ENCODE data around the gene PARD3.

Gene PARD3

GRCh38 chr10:34606890-34607289 lies 208.2 kb downstream of the PARD3 start:
- no peak for DNase-seq

DNA sequence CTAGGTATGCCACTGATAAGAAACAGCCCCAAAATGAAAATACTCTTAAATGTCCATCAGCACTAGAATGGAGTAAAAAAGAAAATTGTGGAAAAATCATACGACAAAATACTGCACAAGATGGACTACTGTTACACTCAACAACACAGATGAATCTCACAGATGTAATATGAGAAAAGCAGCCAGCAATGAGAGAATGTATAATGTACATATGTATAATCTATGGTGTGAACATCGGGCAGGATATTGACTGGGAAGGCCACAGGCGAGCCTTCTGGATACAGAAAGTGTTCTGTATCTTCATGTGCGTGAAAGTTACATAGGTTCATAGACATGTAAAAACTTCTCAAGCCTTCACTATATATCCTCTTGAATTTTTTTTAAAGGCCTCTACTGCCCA lies 212.6 kb downstream of the PARD3 start:
- DNase-seq = no peak

- no peak for DNase-seq
Measured at GRCh38 chr10:34601691-34602090, 213.4 kb downstream of the PARD3 start.

DNA sequence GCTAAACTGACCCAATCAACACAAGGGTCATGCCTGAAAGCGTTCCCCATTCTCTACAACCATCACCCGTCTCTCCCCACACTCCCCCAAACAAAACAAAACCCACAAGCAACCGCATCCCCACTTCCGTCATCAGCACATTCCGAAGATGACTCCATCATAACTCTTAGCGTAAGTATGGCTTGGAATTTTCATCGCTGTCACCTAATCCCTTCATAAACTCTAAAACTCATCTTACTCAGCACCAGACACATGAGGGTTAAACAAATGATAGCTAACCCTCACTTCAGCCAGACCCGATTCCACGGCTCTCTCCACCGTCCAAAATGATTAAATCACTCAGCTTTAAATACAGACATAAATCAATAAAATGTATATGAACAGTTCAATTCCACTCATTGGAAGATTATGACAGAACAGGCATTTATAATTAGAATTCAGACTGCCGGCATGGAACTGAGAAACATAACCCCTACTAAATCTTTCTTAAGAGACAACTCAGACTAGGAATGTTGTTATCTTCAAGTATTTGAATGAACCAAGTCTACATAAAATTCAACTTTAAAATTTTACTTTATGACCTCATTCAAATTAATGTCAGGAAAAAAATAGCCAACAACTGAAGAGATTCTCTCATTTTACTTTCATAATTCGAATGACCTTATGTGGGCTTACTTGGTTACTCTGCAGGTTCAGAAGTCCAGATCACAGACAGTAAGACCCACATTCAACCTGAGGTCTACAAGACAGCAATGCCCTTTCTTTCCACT lies 215.9 kb downstream of the PARD3 start:
- no peak for DNase-seq

- DNase-seq = no peak
Measured at GRCh38 chr10:34596351-34596750, 218.7 kb downstream of the PARD3 start.

DNA sequence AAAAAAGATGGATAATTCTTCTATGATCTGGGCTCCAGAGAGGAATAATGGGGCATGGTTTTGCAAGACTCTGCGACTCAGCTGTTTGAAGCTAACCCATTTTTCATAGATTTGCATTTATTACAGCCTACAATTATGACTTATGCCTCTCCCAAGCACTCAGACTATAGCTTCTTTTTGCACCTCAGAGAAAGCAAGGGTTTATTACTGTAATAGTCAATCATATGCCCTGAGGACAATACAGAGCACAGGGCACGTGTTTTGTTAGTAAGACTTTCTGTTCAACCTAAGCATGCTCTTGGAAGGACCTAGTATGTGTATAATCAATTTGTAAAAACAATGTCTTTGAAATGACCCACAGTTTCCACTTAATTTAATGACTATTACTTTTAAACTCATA lies 221.2 kb downstream of the PARD3 start:
- no peak for DNase-seq

DNA sequence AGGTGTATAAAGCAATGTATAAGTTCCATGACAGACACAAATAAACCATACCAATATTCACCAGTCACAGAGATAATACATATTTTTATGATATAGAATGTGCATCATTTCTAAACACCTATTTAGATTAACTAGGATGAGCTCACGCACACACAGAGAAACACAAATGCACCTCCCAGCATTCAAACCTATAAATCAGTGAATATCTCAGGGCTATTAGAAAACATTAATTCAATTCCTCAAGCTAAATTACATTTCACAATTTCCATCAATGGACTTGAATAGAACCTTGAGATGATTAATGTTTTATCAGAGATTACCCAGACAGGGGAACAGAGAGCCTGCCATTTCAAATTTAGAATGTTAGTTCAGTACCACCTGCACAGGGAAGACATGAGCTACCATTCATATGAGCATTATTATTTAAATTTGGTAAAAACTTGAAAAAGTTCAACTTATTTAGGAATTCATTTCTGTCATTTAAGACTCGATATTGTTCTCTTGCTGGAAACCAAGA lies 221.7 kb downstream of the PARD3 start:
- no peak for DNase-seq

- no peak for DNase-seq
Measured at GRCh38 chr10:34590793-34591192, 224.3 kb downstream of the PARD3 start.

- DNase-seq = no peak
Measured at GRCh38 chr10:34589275-34589674, 225.8 kb downstream of the PARD3 start.

DNA sequence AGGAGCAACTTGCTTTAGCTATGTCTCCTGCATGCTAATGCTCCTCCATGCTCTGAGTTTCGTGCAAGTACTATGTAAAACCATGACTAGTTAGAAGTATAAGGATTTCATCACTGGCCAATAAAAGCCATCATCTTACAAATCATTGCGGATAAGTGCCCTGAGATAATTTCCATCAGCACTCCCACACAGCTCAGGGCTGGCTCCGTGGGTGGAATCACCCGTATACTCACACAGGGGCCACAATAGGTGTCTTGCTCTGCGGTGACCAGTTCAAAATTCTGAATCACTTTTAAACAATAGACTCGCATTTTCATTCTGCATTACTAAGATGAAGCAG lies 227.4 kb downstream of the PARD3 start:
- no peak for DNase-seq

DNA sequence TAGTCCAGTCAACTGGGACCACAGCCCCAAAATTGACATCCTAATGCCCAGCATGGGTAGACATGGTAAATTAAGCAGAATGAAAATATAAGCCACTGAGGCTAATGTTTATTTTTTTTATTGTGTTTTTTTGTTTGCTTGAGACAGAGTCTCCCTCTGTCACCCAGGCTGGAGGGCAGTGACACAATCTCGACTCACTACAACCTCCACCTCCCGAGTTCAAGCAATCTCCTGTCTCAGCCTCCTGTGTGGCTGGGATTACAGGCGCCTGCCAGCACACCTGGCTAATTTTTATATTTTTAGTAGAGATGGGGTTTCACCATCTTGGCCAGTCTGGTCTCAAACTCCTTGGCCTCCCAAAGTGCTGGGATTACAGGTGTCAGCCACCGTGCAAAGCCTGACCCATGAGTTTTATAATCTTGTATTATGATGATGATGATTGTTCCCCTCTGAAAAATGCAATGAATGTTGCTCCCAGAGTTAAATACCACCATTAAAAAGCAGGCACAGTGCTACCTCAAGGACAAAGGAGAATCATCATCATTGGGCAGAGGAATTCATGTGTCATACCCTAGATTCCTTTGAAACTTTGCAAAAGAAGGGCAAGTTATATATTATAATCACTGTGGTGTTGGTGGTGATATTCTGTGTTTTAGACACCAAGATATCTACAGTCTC lies 228.0 kb downstream of the PARD3 start:
- DNase-seq = no peak

GRCh38 chr10:34585422-34586112 lies 229.5 kb downstream of the PARD3 start:
- DNase-seq = no peak

DNA sequence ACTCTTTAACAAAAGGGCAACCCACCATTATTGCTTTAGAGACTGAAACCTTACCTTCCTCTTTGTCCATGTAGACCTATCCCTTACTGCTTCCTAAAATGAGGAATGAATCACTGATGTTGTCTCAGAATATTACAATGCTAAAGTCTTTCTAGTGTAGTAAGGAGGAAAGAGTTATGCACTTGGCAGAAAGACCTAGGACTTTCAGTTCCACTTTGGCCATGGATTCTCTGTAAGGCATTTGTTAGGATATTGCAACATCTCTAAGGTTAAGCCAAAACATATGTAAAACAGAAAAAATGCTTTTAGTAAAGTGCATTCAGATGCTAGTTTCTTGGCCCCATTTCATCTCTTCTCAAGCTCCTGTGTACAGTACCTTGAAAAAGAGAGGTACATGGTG lies 230.9 kb downstream of the PARD3 start:
- no peak for DNase-seq

GRCh38 chr10:34581801-34582532 lies 233.1 kb downstream of the PARD3 start:
- DNase-seq = no peak

DNA sequence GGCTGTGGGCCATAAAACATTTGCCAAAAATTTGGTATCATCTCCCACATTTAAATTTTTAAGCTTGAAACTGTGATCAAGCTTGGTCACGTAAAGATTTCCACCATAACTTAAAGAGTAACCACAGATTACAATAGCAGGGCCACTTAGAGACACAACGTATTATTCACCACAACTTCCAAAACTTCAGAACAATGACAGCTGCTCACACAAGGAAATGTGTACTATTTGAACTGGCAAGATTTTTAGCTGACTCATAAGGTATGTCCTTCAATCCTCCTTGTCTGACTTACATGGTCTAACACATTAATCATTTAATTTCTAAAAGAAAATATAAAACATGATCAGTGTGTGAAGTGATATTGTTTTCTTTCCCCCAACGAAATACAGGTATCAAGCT lies 234.5 kb downstream of the PARD3 start:
- DNase-seq = no peak

- DNase-seq = no peak
Measured at GRCh38 chr10:34580214-34580613, 234.9 kb downstream of the PARD3 start.

- DNase-seq = no peak
Measured at GRCh38 chr10:34578468-34578867, 236.6 kb downstream of the PARD3 start.

GRCh38 chr10:34576797-34577196 lies 238.3 kb downstream of the PARD3 start:
- DNase-seq = no peak

- no peak for DNase-seq
Measured at GRCh38 chr10:34575882-34576281, 239.2 kb downstream of the PARD3 start.

GRCh38 chr10:34574353-34574934 lies 240.7 kb downstream of the PARD3 start:
- DNase-seq = no peak

DNA sequence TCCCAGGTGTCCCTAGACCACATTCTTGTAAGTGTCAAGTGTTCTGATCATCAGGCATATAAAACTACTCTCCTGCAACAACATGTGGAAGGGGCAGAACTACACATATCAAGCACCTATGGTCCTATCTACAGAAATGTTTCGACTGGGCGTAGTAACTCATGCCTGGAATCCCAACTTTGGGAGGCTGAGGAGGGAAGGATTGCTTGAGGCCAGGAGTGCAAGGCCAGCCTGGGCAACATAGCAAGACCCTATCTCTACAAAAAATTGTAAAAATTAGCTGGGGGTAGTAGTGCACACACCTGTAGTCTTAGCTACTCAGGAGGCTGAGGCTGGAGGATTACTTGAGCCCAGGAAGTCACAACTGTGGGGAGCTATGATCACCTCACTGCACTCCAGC lies 244.2 kb downstream of the PARD3 start:
- DNase-seq = no peak

GRCh38 chr10:34567659-34568253 lies 247.3 kb downstream of the PARD3 start:
- DNase-seq = no peak

All from activated CD8-positive, alpha-beta memory T cell treated with anti-CD3 and anti-CD28 coated beads, Interleukin-2, amount 50 U/mL, for 48 hours (primary cell).